A549 treated with AZD9567 at 1 μM for 4 hours (cell line): ENCODE measurements around the gene PTH1R. TPM values are rescaled to one million over a fixed set of nuclear protein-coding genes. Genes with fewer than 3 reads are reported as not detected.

ENCODE experiments used
- total RNA-seq: library from RNA; stranded (reverse); fragments of 200-300 nt; extraction: Qiagen RNA extraction; gene quantifications from 5 replicates; pipeline ENCODE4 v1.2.3, GENCODE V29; 2022; ENCODE audit not compliant: insufficient read depth

The PTH1R gene
- 0.64 to 0.80 TPM (median 0.74 TPM) in 4 of 5 replicates, not detected in the other for total RNA-seq

DNA sequence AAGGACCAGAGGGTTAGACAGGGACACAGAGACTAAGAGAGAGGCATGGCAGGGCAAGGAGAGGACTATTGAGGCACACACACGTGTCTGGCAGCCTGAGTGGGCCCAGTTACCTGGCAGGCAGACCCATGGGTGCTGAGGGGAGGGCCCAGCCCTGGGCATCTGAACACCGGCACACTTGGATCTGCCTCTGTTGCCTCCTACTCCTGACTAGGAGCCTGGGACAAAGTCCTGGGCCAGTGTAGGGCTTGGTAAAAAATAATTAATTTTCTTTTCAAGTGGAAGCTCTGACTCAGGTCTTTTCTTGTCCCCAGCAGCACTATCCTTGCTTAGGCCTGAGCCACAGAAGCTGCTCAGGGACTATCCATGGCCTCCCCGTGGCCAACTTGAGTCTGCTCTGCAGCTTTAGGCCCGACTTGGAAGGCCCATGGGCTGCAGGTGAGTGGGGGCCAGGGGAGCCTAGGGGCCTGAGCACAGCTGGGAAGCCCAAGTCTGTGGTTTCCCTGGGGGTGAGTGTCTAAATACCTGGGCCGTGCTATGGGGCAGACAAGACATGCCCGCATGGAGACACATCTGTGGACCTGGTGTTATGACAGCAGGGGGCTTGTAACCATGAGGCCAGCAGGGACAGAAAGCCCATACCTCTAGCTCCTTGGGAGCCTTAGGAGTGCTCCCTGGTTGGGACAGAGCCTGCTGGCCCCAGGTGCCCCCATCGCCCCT is at the start of gene PTH1R:
Gene PTH1R, plus strand, starts transcription at position 316 of the 720 bp plus-strand sequence. CDS start 5,839 bp downstream, outside the sequence.

DNA sequence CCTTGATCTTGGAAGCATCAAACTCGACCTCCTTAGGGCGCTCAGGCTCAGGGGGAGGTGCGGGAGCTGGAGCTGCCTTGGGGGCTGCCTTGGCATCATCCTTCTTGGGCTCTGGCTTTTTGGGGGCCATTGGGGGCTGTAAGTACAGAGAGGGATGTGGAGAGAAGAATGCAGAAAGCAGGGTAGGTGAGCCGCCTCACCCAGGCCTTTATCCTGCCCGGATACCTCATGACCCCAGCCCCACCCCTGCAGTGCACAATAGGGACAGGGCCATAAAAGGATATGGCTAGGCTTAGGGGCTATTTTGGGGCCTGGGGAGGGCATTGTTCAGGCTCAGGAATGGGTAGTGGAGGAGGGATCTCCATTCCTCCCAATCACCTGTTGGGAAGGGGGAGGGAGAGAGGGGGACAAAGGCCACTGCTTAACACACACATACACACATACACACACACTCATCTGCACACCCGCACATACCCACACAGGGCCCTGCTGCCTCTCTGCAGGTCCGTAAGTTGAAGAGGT is 14.2 kb upstream of the PTH1R start, which contains the start of gene MYL3:
Gene MYL3, minus strand, starts transcription at position 184 of the 522 bp plus-strand sequence. Its CDS starts 54 bp downstream, at position 130.

Other genes starting within 250 kb of the PTH1R start
- 6.9 to 9.9 TPM (median 8.0 TPM) in 5 replicates for gene ALS2CL, start 184.0 kb upstream of the PTH1R start, total RNA-seq
- gene TMIE, start 176.3 kb upstream of the PTH1R start, total RNA-seq = 0.07 to 0.20 TPM (median 0.12 TPM) in 4 of 5 replicates, not detected in the other
- not detected in 5 replicates for gene PRSS50, start 159.9 kb upstream of the PTH1R start, total RNA-seq
- gene MYL3, start 14.3 kb upstream of the PTH1R start, total RNA-seq = not detected in 5 replicates
- 53.9 to 83.7 TPM (median 54.5 TPM) in 5 replicates for gene CCDC12, start 99.0 kb downstream of the PTH1R start, total RNA-seq
- 53.7 to 82.1 TPM (median 70.4 TPM) in 5 replicates for gene NBEAL2, start 101.9 kb downstream of the PTH1R start, total RNA-seq